HG03378 (cell line): ENCODE measurements around the gene ANGPTL4.

Experiments
- ATAC-seq: cut with Tn5 transposase; IDR thresholded peaks from one replicate; pipeline ENCODE4 v1.9.1; 2021; ENCODE audit warnings: mild to moderate bottlenecking, moderate library complexity; ENCODE audit not compliant: unreplicated experiment

ANGPTL4 gene

DNA sequence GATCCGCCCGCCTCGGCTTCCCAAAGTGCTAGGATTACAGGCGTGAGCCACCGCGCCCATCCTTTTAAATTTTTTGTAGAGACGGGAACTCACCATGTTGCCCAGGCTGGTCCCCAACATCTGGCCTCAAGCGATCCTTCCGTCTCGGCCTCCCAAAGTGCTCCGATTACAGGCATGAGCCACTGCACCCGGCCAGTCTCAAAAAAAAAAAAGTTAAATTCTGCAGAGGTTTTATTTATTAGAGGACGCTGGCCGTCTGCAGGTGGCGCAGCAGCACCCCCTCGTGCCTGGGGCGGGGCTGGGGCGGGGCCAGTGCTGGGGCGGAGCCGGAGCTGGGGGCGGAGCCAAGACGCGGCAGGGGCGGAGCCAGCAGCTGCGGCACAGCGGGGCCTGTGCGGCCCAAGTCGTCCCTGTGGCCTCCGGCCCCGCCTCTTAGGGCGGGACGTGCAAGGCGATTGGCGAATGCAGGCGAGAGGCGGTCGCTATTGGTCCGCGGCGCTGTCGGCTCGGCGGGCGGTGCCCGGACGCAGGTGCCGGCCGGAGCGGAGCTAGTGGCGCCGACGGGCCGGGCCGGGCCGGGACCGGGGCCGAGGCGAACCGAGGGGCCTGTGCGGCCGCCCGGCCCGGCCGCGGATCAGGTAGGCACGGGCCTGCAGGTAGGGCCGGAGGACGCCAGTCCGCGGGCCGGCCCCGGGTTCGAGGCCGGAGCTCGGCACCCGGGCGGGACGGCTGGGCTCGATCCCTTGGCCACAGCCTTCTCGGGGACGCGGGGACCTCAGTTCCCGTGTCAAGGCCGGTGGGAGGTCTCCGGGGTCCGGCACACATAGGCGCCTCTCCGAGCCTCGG is 49.1 kb downstream of the ANGPTL4 start, which contains the start of gene MARCHF2:
Gene MARCHF2 (plus strand): TSS at position 523 of the 846 bp plus-strand sequence. CDS start 8,536 bp downstream, outside the sequence.
- ATAC-seq: peak; percentile 90

DNA sequence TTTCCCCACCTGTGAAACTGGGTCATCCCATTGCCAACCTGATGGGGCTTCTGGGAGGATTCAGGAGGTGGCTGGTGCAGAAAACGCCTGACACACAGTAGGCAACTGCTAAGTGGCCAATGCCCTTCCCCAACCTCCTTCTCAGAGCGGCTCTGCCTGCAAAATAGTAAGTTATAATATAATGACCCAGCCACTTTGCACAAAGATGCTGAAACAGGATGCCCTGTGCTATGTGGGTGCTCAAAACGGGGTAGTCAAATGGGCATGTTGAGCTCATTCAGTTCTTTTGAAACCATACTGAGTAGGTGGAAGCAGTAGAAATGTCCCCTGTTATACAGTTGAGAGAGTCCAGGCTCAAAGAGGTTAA is 49.7 kb downstream of the ANGPTL4 start:
- ATAC-seq: no peak

DNA sequence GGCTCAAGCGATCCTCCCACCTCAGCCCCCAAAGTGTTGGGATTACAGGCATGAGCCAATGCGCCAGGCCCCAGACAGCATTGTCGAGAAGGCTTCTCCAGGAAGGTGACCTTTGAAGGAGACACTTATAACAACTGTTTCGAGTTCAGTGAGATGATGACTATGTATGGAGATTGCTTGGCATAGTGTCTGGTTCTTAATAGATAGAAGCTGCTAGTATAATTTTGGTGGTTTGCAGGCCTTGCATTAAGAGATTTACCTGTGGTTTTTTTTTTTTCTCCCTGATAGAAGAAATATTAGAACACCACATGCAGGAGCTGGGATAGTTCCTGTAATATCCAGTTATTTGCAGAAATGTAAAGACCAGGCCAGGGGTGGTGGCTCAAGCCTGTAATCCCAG is 52.8 kb downstream of the ANGPTL4 start:
- ATAC-seq: no peak

DNA sequence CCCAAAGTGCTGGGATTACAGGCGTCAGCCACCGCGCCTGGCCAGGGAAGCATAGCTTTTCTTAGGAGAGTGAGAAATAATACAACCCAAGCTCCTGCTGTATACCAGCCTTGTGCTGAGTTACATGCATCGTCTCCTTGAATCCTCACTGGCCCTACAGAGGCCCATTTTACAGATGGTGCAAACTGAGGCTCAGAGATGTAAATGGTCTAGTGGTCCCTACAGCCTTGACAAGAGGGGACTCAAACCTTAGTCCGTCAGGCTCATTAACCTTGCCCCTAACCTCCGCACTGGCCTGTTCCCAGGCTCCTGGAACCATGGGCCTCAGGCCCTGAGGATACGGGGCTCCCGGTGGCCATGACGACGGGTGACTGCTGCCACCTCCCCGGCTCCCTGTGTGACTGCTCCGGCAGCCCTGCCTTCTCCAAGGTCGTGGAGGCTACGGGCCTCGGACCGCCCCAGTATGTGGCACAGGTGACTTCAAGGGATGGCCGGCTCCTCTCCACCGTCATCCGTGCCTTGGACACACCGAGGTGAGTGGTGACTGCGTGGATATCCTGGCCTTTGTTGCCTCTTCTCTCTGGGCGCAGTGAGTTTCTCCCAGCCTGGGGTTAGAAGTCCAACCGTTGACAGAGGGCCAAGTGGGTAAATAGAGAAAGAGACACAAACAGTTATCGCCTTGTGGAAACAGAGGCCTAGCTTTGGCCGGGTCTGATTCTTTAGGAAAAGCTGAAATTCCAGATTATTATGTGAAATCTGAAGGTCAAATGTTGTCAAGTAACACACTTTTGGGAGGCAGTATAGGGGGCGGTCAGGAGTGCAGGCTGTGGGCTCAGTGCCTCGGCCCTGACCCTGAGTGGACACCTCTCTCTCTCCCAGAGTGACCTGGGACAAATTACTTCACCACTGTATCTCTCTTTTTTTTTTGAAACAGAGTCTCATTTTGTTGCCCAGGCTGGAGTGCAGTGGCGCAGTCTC is 57.8 kb downstream of the ANGPTL4 start:
- no peak for ATAC-seq

DNA sequence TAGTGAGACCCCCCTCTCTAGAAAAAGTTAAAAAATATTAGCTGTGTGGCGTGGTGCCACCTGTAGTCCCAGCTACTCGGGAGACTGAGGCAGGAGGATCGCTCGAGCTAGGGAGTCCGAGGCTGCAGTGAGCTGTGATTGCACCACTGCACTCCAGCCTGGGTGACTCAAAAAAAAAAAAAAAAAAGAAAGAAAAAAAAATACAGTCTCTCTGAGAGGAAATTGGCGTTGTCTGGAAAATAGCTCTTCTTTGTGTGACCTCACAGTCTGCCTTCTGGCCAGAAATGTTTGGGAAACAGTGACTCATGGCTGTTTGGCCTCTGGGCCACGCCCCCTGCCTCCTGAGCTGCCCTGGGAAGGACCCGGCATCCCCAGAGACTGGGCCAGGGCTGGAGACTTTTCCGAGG is 59.9 kb downstream of the ANGPTL4 start:
- no peak for ATAC-seq
